ENCODE measurements around the gene SPRR2D.
"Not testable (repeated sequence)": the region's sequence is repeated elsewhere in the genome, so short reads cannot be mapped to it uniquely, and the experiment has no call there.

SPRR2D gene

DNA sequence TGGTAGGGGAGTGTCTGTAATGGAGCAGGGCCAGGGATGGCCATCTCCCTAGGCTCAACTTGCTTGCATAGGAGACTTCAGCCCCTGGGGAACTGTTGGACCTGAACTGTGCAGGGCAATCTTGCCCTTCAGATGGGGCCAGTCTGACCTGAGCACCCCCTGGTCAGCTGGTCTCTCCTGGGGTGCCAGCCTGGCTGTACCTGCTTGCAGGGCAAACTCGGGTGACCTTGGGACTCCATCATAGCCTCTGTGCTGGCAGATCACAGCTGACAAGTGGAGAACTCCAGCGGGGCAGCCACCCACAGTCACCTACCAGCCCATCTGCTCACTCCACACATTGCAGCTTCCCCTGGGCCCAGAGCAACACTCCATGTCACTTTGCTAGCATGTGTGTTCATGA lies 8.3 kb upstream of the SPRR2D start:
- Histone ChIP-seq H3K9me3 (ENCODE audit: control insufficient read depth, low read length) (peaks cover 23% of the 10 kb centered on the region), H3K4me3 (ENCODE audit: low read length) (no peak overlapping the region), H3K36me3 (ENCODE audit: control insufficient read depth, insufficient read depth, low read length, severe bottlenecking) (no peaks in the 10 kb centered on the region), H3K4me1 (ENCODE audit: control insufficient read depth, insufficient read depth, low read length) (no peaks in the 10 kb centered on the region), H3K9ac (ENCODE audit: low read length) (no peak overlapping the region), H3K27me3 (replicated peaks; ENCODE audit: control insufficient read depth, insufficient read depth, low read length) (peaks cover 3% of the 10 kb centered on the region)
- no peak for DNase-seq (ENCODE audit: low read depth)

DNA sequence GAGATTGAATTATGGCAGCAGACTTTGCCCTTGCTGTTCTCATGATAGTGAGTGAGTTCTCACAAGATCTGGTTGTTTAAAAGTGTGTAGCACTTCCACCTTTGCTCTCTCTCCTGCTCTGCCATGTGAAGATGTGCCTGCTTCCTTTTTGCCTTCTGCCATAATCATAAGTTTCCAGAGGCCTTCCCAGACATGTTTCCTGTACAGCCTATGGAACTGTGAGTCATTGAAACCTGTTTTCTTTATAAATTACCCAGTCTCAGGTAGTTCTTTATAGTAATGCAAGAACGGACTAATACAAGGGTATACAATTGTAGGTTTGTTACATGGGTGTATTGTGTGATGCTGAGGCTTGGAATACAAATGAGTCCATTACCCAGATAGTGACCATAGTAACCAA lies 5.7 kb downstream of the SPRR2D start:
- H3K27me3 ChIP-seq (replicated peaks; ENCODE audit: control insufficient read depth, insufficient read depth, low read length), result peaks cover 4% of the 10 kb centered on the region
- no peaks in the 10 kb centered on the region for H3K4me1 ChIP-seq (ENCODE audit: control insufficient read depth, insufficient read depth, low read length)
- H3K9ac ChIP-seq (ENCODE audit: low read length), result no peak overlapping the region
- no peaks in the 10 kb centered on the region for H3K36me3 ChIP-seq (ENCODE audit: control insufficient read depth, insufficient read depth, low read length, severe bottlenecking)
- H3K4me3 ChIP-seq (ENCODE audit: low read length), result no peak overlapping the region
- no peak for DNase-seq (ENCODE audit: low read depth)
- H3K9me3 ChIP-seq (ENCODE audit: control insufficient read depth, low read length), result no peaks in the 10 kb centered on the region

DNA sequence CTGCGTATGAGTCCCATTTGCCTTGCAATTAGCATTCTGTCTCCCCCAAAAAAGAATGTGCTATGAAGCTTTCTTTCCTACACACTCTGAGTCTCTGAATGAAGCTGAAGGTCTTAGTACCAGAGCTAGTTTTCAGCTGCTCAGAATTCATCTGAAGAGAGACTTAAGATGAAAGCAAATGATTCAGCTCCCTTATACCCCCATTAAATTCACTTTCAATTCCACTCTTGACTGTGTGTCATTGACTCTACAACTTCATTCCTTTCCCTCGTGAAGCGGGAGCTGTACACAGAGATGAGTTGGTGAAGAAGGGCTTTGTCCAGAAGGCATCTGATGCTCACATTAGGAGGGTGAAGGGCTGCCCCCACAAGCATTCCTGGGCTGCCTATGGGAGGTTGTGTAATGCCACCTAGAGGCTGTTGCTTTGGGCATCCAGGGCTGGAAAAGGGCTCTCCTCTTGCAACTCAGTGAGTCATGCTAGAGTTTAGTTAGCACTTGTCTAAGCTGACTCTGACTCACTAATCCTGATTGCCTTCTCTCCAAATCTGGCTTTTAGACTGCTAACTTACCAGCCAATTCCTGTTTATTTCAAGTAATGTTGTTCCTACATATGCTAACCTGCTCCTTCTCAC lies 8.1 kb downstream of the SPRR2D start:
- no peak overlapping the region for H3K9ac ChIP-seq (ENCODE audit: low read length)
- no peak overlapping the region for H3K4me3 ChIP-seq (ENCODE audit: low read length)
- H3K27me3 ChIP-seq (replicated peaks; ENCODE audit: control insufficient read depth, insufficient read depth, low read length), result peaks cover 7% of the 10 kb centered on the region
- no peaks in the 10 kb centered on the region for H3K4me1 ChIP-seq (ENCODE audit: control insufficient read depth, insufficient read depth, low read length)
- H3K9me3 ChIP-seq (ENCODE audit: control insufficient read depth, low read length), result no peaks in the 10 kb centered on the region
- H3K36me3 ChIP-seq (ENCODE audit: control insufficient read depth, insufficient read depth, low read length, severe bottlenecking), result no peaks in the 10 kb centered on the region
- peak; percentile 8 for DNase-seq (ENCODE audit: low read depth)

DNA sequence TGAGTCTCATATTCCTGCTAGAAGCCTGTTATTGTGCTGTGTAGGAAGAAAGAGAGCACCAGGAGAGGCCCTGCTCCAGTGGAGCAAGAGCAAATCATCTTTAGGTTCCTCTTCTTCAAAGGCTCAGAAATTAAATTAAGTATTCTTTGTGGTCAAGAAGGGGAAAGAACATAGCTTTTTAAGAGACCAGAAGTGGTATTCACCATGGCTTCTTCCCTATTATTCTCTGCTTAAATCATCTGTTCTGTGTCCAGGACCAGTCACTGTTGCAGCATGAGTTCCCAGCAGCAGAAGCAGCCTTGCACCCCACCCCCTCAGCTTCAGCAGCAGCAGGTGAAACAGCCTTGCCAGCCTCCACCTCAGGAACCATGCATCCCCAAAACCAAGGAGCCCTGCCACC lies 8.8 kb downstream of the SPRR2D start:
- Histone ChIP-seq H3K27me3 (replicated peaks; ENCODE audit: control insufficient read depth, insufficient read depth, low read length) (peaks cover 4% of the 10 kb centered on the region), H3K36me3 (ENCODE audit: control insufficient read depth, insufficient read depth, low read length, severe bottlenecking) (no peaks in the 10 kb centered on the region), H3K4me1 (ENCODE audit: control insufficient read depth, insufficient read depth, low read length) (no peaks in the 10 kb centered on the region), H3K9me3 (ENCODE audit: control insufficient read depth, low read length) (no peaks in the 10 kb centered on the region), H3K9ac (ENCODE audit: low read length) (no peak overlapping the region), H3K4me3 (ENCODE audit: low read length) (no peak overlapping the region)
- DNase-seq (ENCODE audit: low read depth), result no peak

DNA sequence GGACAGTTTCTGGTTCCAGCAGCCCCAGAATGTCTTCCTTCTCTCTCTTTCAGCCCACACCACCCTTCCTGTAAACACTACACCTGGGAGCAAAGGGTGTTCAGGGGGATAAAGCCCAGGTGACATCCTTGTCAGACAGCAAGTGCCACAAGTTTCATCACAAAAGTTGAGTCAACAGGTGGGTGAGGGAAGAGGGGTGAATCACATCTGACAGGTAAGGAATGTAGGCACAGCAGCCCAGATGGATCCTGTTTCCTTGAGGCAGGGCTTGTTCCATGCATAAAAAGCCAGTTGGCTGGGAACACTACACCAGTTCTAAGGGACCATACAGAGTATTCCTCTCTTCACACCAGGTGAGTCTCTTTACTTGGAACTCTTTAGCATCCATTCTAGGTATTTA lies 10.0 kb downstream of the SPRR2D start, which contains the start of gene SPRR1B:
Gene SPRR1B (plus strand): TSS at position 309 of the 400 bp plus-strand sequence. CDS start 1,143 bp downstream, outside the sequence.
- H3K9ac ChIP-seq (ENCODE audit: low read length), result no peak within 1 kb of the TSS
- H3K9me3 ChIP-seq (ENCODE audit: control insufficient read depth, low read length), result no peaks in the 10 kb centered on the region
- H3K4me3 ChIP-seq (ENCODE audit: low read length), result no peak within 1 kb of the TSS
- H3K4me1 ChIP-seq (ENCODE audit: control insufficient read depth, insufficient read depth, low read length), result no peaks in the 10 kb centered on the region
- no peak for DNase-seq (ENCODE audit: low read depth)
- no peaks in the 10 kb centered on the region for H3K36me3 ChIP-seq (ENCODE audit: control insufficient read depth, insufficient read depth, low read length, severe bottlenecking)
- peaks cover 3% of the 10 kb centered on the region for H3K27me3 ChIP-seq (replicated peaks; ENCODE audit: control insufficient read depth, insufficient read depth, low read length)

DNA sequence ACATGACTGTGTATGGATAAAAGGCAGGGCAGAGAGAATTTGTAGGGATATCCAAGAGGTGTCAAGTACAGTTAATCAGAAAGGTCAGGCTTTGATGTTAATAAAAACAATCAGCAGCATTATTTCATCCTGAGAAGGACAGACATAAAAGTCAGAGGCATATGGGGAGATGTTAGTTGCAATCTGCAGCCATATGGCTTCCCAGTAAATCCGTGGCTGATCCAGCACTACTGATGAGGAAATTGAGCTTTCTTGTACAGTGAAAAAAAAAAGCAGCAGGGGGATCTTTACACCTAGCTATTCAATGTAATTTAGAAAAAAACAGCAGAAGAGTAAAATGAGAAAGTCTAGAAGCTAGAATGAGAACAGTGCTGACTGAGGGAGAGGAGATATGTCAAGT lies 12.2 kb downstream of the SPRR2D start:
- no peaks in the 10 kb centered on the region for H3K9me3 ChIP-seq (ENCODE audit: control insufficient read depth, low read length)
- no peak overlapping the region for H3K9ac ChIP-seq (ENCODE audit: low read length)
- no peaks in the 10 kb centered on the region for H3K36me3 ChIP-seq (ENCODE audit: control insufficient read depth, insufficient read depth, low read length, severe bottlenecking)
- peaks cover 3% of the 10 kb centered on the region for H3K27me3 ChIP-seq (replicated peaks; ENCODE audit: control insufficient read depth, insufficient read depth, low read length)
- H3K4me3 ChIP-seq (ENCODE audit: low read length), result no peak overlapping the region
- no peaks in the 10 kb centered on the region for H3K4me1 ChIP-seq (ENCODE audit: control insufficient read depth, insufficient read depth, low read length)
- no peak for DNase-seq (ENCODE audit: low read depth)

DNA sequence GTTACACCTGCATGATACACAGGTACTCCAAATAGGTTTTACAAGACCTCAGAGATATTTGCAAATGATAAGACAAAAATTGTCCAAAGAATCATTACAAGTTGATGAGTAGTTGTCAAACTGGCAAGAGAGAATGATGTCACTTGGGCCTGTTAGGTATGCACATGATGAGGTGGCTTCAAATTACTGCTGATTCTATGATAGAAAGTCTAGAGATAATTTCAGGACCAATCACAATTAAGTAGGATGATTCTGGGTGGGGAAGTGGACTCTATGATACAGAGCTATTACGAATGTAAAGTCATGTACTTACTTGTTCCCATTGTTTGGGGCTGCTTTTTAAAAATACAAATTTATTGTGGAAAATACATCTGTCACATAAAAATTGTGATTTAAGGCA lies 15.1 kb downstream of the SPRR2D start:
- Histone ChIP-seq H3K9me3 (ENCODE audit: control insufficient read depth, low read length) (no peaks in the 10 kb centered on the region), H3K4me3 (ENCODE audit: low read length) (no peak overlapping the region), H3K9ac (ENCODE audit: low read length) (no peak overlapping the region), H3K36me3 (ENCODE audit: control insufficient read depth, insufficient read depth, low read length, severe bottlenecking) (no peaks in the 10 kb centered on the region), H3K4me1 (ENCODE audit: control insufficient read depth, insufficient read depth, low read length) (no peaks in the 10 kb centered on the region), H3K27me3 (replicated peaks; ENCODE audit: control insufficient read depth, insufficient read depth, low read length) (peaks cover 3% of the 10 kb centered on the region)
- no peak for DNase-seq (ENCODE audit: low read depth)

DNA sequence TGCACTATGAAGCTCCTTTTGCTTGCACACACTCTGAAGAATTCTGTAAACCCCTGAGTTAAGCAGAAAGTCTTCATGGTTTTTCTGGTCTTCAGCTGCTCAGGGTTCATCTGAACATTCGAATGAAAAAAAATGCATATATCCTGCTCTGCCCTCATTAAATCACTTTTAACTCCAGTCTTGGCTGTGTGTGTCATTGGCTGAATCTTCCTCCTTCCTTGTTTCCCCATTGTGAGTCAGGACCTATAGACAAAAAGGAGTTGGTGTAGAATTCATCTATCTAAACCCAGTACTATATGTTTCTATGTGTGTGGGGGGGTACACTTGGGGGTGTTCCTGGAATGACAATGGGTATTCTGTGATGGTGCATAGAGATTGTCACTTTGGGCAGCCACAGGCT lies 16.5 kb downstream of the SPRR2D start:
- Histone ChIP-seq H3K9ac (ENCODE audit: low read length) (no peak overlapping the region), H3K4me1 (ENCODE audit: control insufficient read depth, insufficient read depth, low read length) (no peaks in the 10 kb centered on the region), H3K4me3 (ENCODE audit: low read length) (no peak overlapping the region), H3K36me3 (ENCODE audit: control insufficient read depth, insufficient read depth, low read length, severe bottlenecking) (no peaks in the 10 kb centered on the region), H3K9me3 (ENCODE audit: control insufficient read depth, low read length) (no peaks in the 10 kb centered on the region), H3K27me3 (replicated peaks; ENCODE audit: control insufficient read depth, insufficient read depth, low read length) (peaks cover 3% of the 10 kb centered on the region)
- no peak for DNase-seq (ENCODE audit: low read depth)

DNA sequence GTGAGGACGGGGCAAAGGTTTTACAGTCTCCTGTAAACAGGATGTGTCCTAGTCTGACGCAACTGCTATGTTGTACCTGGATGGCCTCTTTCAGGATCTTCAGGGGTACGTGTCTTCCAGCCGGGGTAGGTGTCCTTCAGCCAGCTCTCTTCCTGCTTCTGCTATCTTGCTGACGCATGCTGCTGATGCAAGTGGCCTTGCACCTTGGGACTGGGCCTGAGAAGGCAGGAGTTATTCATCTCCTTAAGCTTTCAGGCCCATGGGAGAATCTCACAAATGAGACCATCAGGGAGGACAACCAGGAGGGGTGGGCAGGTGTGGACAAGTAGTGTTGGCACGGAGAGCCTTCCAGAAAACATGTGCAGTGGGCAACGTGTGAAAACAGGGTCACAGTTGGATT lies 17.8 kb downstream of the SPRR2D start:
- Histone ChIP-seq H3K4me3 (ENCODE audit: low read length) (no peak overlapping the region), H3K4me1 (ENCODE audit: control insufficient read depth, insufficient read depth, low read length) (no peaks in the 10 kb centered on the region), H3K36me3 (ENCODE audit: control insufficient read depth, insufficient read depth, low read length, severe bottlenecking) (no peaks in the 10 kb centered on the region), H3K9ac (ENCODE audit: low read length) (no peak overlapping the region), H3K9me3 (ENCODE audit: control insufficient read depth, low read length) (no peaks in the 10 kb centered on the region), H3K27me3 (replicated peaks; ENCODE audit: control insufficient read depth, insufficient read depth, low read length) (peaks cover 2% of the 10 kb centered on the region)
- no peak for DNase-seq (ENCODE audit: low read depth)

DNA sequence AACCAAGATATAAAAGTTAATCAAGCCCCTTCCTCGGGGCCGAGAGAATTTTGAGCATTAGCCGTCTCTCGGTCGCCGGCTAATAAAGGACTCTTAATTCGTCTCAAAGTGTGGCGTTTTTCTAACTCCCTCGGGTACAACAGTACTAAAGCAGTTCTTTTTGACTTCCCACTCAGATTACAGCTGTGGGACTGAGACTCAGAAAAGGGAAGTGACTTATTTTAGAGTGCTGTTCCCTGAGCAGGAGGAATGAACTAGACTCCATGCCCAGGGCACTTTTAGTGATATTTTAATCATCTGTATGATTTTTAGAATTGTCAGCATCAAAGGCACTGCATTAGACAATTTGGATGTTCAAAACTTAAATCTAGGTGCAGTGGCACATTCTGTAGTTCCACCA lies 18.6 kb downstream of the SPRR2D start:
- not testable (repeated sequence) for H3K9me3 ChIP-seq (ENCODE audit: control insufficient read depth, low read length); DNase-seq (ENCODE audit: low read depth); H3K36me3 ChIP-seq (ENCODE audit: control insufficient read depth, insufficient read depth, low read length, severe bottlenecking); H3K27me3 ChIP-seq (replicated peaks; ENCODE audit: control insufficient read depth, insufficient read depth, low read length); H3K9ac ChIP-seq (ENCODE audit: low read length); H3K4me3 ChIP-seq (ENCODE audit: low read length); H3K4me1 ChIP-seq (ENCODE audit: control insufficient read depth, insufficient read depth, low read length)

DNA sequence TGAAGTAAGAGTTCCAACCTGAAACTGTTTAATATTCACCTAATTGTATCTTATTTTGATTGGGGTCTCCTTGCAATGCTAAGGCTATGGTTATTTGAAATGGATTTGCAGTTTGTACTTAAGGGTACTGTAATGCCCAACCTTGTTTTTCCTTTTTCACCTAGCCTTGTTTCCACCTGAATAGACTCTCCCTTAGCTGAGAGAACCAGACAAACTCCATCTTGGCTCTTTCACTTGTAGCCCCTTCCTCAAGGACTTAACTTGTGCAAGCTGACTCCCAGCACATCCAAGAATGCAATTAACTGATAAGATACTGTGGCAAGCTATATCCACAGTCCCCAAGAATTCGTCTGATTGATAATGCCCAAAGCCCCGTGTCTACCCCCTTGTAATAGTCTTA lies 19.1 kb downstream of the SPRR2D start:
- not testable (repeated sequence) for H3K36me3 ChIP-seq (ENCODE audit: control insufficient read depth, insufficient read depth, low read length, severe bottlenecking); H3K4me3 ChIP-seq (ENCODE audit: low read length); H3K9ac ChIP-seq (ENCODE audit: low read length); H3K9me3 ChIP-seq (ENCODE audit: control insufficient read depth, low read length); DNase-seq (ENCODE audit: low read depth); H3K4me1 ChIP-seq (ENCODE audit: control insufficient read depth, insufficient read depth, low read length); H3K27me3 ChIP-seq (replicated peaks; ENCODE audit: control insufficient read depth, insufficient read depth, low read length)

DNA sequence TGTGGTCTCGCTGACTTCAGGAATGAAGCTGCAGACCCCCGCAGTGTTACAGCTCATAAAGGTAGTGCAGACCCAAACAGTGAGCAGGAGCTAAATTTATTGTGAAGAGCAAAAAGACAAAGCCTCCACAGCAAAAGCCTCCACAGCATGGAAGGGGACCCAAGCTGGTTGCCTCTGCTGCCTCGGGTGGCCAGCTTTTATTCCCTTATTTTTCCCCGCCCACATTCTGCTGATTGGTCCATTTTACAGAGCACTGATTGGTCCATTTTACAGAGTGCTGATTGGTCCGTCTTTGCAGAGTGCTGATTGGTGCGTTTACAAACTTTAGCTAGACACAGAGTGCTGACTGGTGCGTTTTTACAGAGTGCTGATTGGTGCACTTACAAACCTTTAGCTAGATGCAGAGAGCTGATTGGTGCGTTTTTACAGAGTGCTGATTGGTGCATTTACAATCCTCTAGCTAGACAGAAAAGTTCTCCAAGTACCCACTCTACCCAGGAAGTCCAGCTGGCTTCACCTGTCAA lies 29.6 kb downstream of the SPRR2D start:
- not testable (repeated sequence) for H3K27me3 ChIP-seq (replicated peaks; ENCODE audit: control insufficient read depth, insufficient read depth, low read length); DNase-seq (ENCODE audit: low read depth); H3K4me1 ChIP-seq (ENCODE audit: control insufficient read depth, insufficient read depth, low read length); H3K36me3 ChIP-seq (ENCODE audit: control insufficient read depth, insufficient read depth, low read length, severe bottlenecking); H3K9ac ChIP-seq (ENCODE audit: low read length); H3K9me3 ChIP-seq (ENCODE audit: control insufficient read depth, low read length); H3K4me3 ChIP-seq (ENCODE audit: low read length)

All from adipocyte (in vitro differentiated cells).